Endothelial cell of umbilical vein (primary cell): ENCODE data around the gene MRPS34. TPM values are rescaled to one million over a fixed set of nuclear protein-coding genes. Genes with fewer than 3 reads are reported as not detected.

Source experiments
- BruUV-seq: library from RNA; stranded (reverse); fragments of 400-500 nt; replicated peaks from 2 replicates; lab custom pipeline; 2021; lab: Mats Ljungman, UMichigan
- CTCF ChIA-PET: fragments of 300-600, 350-600 bp; sonication (Branson Sonifier 250); formaldehyde crosslinking; loops from one replicate; lab custom pipeline; 2021; ENCODE audit warnings: antibody characterized with exemption, inconsistent platforms; lab: Charles Lee
- POLR2A ChIA-PET: fragments of 300-600, 350-600 bp; sonication (Branson Sonifier 250); formaldehyde crosslinking; loops from one replicate; lab custom pipeline; 2021; ENCODE audit warnings: antibody characterized with exemption, inconsistent platforms; lab: Charles Lee
- DNase-seq: peaks from one replicate; pipeline ENCODE4 v3.0.0-alpha.2; 2011; ENCODE audit warnings: low read depth, low spot score
- FAIRE-seq: peaks from 2 replicates; lab custom pipeline; 2011; peaks lifted over from hg19 to GRCh38; lab: Jason Lieb, UNC
- H2AFZ ChIP-seq: 2 replicates; pipeline ENCODE4 v1.6.0; 2012; ENCODE audit warnings: low read depth, low read length, control low read depth, inconsistent platforms
- H3K27ac ChIP-seq: 2 replicates; pipeline ENCODE4 v1.5.1; 2011; ENCODE audit warnings: low read depth, mild to moderate bottlenecking, control low read depth, low read length, moderate library complexity; ENCODE audit not compliant: insufficient read depth
- H3K27me3 ChIP-seq, 2 experiments: 2 replicates each; pipeline versions ENCODE4 v1.6.0 to v1.6.1; 2011; ENCODE audit warnings: low read length in 2 of 2, mixed read lengths in 1 of 2; ENCODE audit not compliant: control insufficient read depth in 2 of 2, insufficient read depth in 2 of 2
- H3K36me3 ChIP-seq, 2 experiments: 2 replicates in 1 of 2; 3 replicates in 1 of 2; pipeline ENCODE4 v1.5.1; 2011; ENCODE audit warnings: low read length in 2 of 2, mild to moderate bottlenecking in 1 of 2, moderate library complexity in 1 of 2; ENCODE audit not compliant: control insufficient read depth in 2 of 2, insufficient read depth in 2 of 2; ENCODE audit errors: extremely low read depth in 1 of 2
- H3K4me1 ChIP-seq: 3 replicates; pipeline ENCODE4 v1.5.1; 2011; ENCODE audit warnings: mild to moderate bottlenecking, low read length; ENCODE audit not compliant: control insufficient read depth, insufficient read depth; ENCODE audit errors: extremely low read depth
- H3K4me2 ChIP-seq: 2 replicates; pipeline ENCODE4 v1.6.1; 2011; ENCODE audit warnings: low read length, control low read depth, mixed read lengths; ENCODE audit not compliant: insufficient read depth
- H3K4me3 ChIP-seq, 3 experiments: fragments of 200-600 bp in 1 of 3; sonication (generic), shearing (Covaris generic) in 1 of 3; replicated peaks in 1 of 3; 2 replicates each; pipeline ENCODE4 v1.5.1; 2011 to 2016; ENCODE audit warnings: control low read depth in 3 of 3, low read length in 3 of 3, mild to moderate bottlenecking in 2 of 3, inconsistent platforms in 1 of 3, low read depth in 1 of 3, moderate library complexity in 1 of 3; ENCODE audit not compliant: insufficient read depth in 1 of 3
- H3K79me2 ChIP-seq: 2 replicates; pipeline ENCODE4 v1.6.0; 2012; ENCODE audit warnings: low read length, inconsistent platforms; ENCODE audit not compliant: control insufficient read depth, insufficient read depth
- H3K9ac ChIP-seq: replicated peaks from 2 replicates; pipeline ENCODE3; 2011; ENCODE audit warnings: low read length, control low read depth; ENCODE audit not compliant: insufficient read depth; ENCODE audit errors: extremely low read depth
- H3K9me1 ChIP-seq: replicated peaks from 3 replicates; pipeline ENCODE4 v1.6.0; 2011; ENCODE audit warnings: mild to moderate bottlenecking, low read length; ENCODE audit not compliant: control insufficient read depth, insufficient read depth; ENCODE audit errors: extremely low read depth
- H3K9me3 ChIP-seq: replicated peaks from 2 replicates; pipeline ENCODE4 v1.5.1; 2012; ENCODE audit warnings: low read length, inconsistent platforms; ENCODE audit not compliant: control insufficient read depth, insufficient read depth
- H4K20me1 ChIP-seq: replicated peaks from 2 replicates; pipeline ENCODE3; 2011; ENCODE audit warnings: mild to moderate bottlenecking, low read length; ENCODE audit not compliant: control insufficient read depth, insufficient read depth; ENCODE audit errors: extremely low read depth
- EZH2 ChIP-seq: IDR thresholded peaks from 2 replicates; pipeline ENCODE4 v1.6.1; 2012; ENCODE audit warnings: borderline replicate concordance, low read depth, mild to moderate bottlenecking, moderate library complexity, low read length, inconsistent platforms; ENCODE audit not compliant: severe bottlenecking
- GATA2 ChIP-seq: IDR thresholded peaks from 2 replicates; pipeline ENCODE4 v1.7.0; 2011; ENCODE audit warnings: low read depth, mild to moderate bottlenecking, moderate library complexity, mixed read lengths, low read length; ENCODE audit not compliant: insufficient read length, insufficient read depth
- MAX ChIP-seq: IDR thresholded peaks from 2 replicates; pipeline ENCODE4 v1.6.1; 2011; ENCODE audit not compliant: insufficient read depth, insufficient read length
- MYC ChIP-seq: IDR thresholded peaks from one replicate; pipeline ENCODE4 v1.6.1; 2011; ENCODE audit warnings: mild to moderate bottlenecking, low read depth, low read length
- POLR2A ChIP-seq: IDR thresholded peaks from 2 replicates; pipeline ENCODE4 v1.6.1; 2012; ENCODE audit warnings: low read depth, mild to moderate bottlenecking, control low read depth, low read length
- POLR2AphosphoS5 ChIP-seq: IDR thresholded peaks from 2 replicates; pipeline ENCODE4 v1.6.1; 2012; ENCODE audit warnings: low read depth, mild to moderate bottlenecking, control low read depth, low read length, moderate library complexity; ENCODE audit not compliant: insufficient read depth
- dilution Hi-C: fragments of 300-500 bp; cut with MboI; formaldehyde crosslinking; loops from one replicate; pipeline ENCODE4 v1.15.0; 2019; ENCODE audit warnings: low sequenced_read_pairs; ENCODE audit not compliant: extremely low pct_ligation_motif_present
- intact Hi-C: fragments of 100-400 bp; cut with micrococcal nuclease; formaldehyde crosslinking; loops from one replicate; pipeline ENCODE4 v1.10.0; 2022
- polyA plus RNA-seq, 4 experiments: library from polyadenylated mRNA; depleted of rRNA in 3 of 4; stranded (reverse) in 3 of 4; unstranded in 1 of 4; fragments of >200 nt; gene quantifications; 2 replicates each; pipeline versions ENCODE4 v1.2.1 to v1.2.3, GENCODE V29; 2011 to 2012; ENCODE audit warnings: missing spikeins in 1 of 4
- total RNA-seq: library from RNA; stranded (reverse); gene quantifications from 2 replicates; pipeline ENCODE4 v1.2.3, GENCODE V29; 2021
- TF ChIP-seq, protein P1 (sequence below), 2 donors: IDR thresholded peaks; 1 replicate in 1 of 2; 2 replicates in 1 of 2; pipeline ENCODE4 v1.5.1; 2011; ENCODE audit warnings: low read length in 2 of 2, mild to moderate bottlenecking in 2 of 2, moderate library complexity in 2 of 2, control low read depth in 1 of 2, inconsistent platforms in 1 of 2, low read depth in 1 of 2; ENCODE audit not compliant: insufficient read depth in 1 of 2; ENCODE audit errors: extremely low read depth in 1 of 2

Gene MRPS34
- total and polyA plus RNA-seq, 2 donors (not counting 3 experiments of a cell fraction or from before 2014, with no cell fraction given), result 82.1 to 102 TPM

DNA sequence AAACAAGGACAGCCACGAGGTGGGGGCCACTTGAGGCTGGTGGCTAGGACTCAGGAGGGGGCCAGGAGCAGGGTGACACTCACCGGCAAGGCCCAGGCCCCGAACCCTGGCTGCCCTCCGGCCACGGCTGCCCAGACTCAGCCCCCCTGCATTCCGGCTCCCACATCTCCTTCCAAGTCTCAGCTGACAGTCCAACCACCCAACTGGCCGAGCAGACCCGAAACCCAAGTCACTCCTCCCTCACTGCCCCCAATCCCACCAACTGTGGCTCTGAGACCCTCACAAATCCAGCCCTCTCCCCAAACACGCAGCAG lies 44.3 kb upstream of the MRPS34 start:
- no TSS peak for BruUV-seq
- no peaks in the 10 kb centered on the region for H3K27me3 ChIP-seq
- DNase-seq (no peak), FAIRE-seq (no peak)
- POLR2A ChIA-PET, result no interaction called here
- no peak overlapping the region for H3K27ac ChIP-seq
- no peak overlapping the region for H3K4me3 ChIP-seq
- H3K9ac ChIP-seq, result no peak overlapping the region
- H3K4me1 ChIP-seq, result no peaks in the 10 kb centered on the region
- dilution Hi-C loops, result no loop called here
- TF ChIP-seq GATA2 (no peak), EZH2 (no peak), POLR2AphosphoS5 (no peak), MYC (no peak), MAX (no peak), POLR2A (no peak)
- TF ChIP-seq, protein P1, sequence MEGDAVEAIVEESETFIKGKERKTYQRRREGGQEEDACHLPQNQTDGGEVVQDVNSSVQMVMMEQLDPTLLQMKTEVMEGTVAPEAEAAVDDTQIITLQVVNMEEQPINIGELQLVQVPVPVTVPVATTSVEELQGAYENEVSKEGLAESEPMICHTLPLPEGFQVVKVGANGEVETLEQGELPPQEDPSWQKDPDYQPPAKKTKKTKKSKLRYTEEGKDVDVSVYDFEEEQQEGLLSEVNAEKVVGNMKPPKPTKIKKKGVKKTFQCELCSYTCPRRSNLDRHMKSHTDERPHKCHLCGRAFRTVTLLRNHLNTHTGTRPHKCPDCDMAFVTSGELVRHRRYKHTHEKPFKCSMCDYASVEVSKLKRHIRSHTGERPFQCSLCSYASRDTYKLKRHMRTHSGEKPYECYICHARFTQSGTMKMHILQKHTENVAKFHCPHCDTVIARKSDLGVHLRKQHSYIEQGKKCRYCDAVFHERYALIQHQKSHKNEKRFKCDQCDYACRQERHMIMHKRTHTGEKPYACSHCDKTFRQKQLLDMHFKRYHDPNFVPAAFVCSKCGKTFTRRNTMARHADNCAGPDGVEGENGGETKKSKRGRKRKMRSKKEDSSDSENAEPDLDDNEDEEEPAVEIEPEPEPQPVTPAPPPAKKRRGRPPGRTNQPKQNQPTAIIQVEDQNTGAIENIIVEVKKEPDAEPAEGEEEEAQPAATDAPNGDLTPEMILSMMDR (IDR thresholded peaks at IDR 0.05; ENCODE audit: extremely low read depth in 1 of 2, insufficient read depth in 1 of 2, low read depth in 1 of 2, low read length in 2 of 2), result no peak
- H3K9me3 ChIP-seq, result no peaks in the 10 kb centered on the region
- intact Hi-C loops, result no loop called here
- H2AFZ ChIP-seq, result no peak overlapping the region
- no peaks in the 10 kb centered on the region for H3K79me2 ChIP-seq
- CTCF ChIA-PET, result no interaction called here
- H3K4me2 ChIP-seq, result no peak overlapping the region
- peaks cover 0 to 36% of the 10 kb centered on the region in 2 experiments for H3K36me3 ChIP-seq
- H3K9me1 ChIP-seq, result no peaks in the 10 kb centered on the region
- H4K20me1 ChIP-seq, result no peaks in the 10 kb centered on the region
